ENCODE results near the gene C1QL4.

- TF ChIP-seq CTCF (IDR thresholded peaks at IDR 0.05; ENCODE audit: low read depth, low read length) (peak; percentile 49), EZH2phosphoT487 (IDR thresholded peaks at IDR 0.05; ENCODE audit: low read depth) (no peak)
These were observed 40.8 kb downstream of the C1QL4 start for GRCh38 chr12:49296034-49296835.

Data from OCI-LY3 (cell line).